Adrenal gland (tissue), 12 donors: Measurements from ENCODE around the gene CCR9. TPM values are rescaled to one million over a fixed set of nuclear protein-coding genes. Genes with fewer than 3 reads are reported as not detected.

Source experiments
- DNase-seq, 7 donors: peaks; one replicate each; pipeline ENCODE4 v3.0.0-alpha.2; 2019 to 2020
- H3K27ac ChIP-seq, 5 donors: fragments of 200-600 bp; sonication (generic) in 4 of 5; 1 replicate in 3 of 5; 2 replicates in 2 of 5; pipeline versions ENCODE4 v1.5.1 to v1.8.0; 2016 to 2020; ENCODE audit warnings: mild to moderate bottlenecking in 1 of 5
- H3K27me3 ChIP-seq: fragments of 200-600 bp; 2 replicates; pipeline ENCODE4 v1.8.0; 2021
- H3K36me3 ChIP-seq, 2 donors: fragments of 200-600 bp; replicated peaks in 1 of 2; 1 replicate in 1 of 2; 2 replicates in 1 of 2; pipeline versions ENCODE4 v1.5.1 to v1.8.0; 2018 to 2022
- H3K4me1 ChIP-seq, 2 donors: fragments of 200-600 bp; replicated peaks in 1 of 2; 1 replicate in 1 of 2; 2 replicates in 1 of 2; pipeline versions ENCODE4 v1.5.1 to v1.8.0; 2018 to 2021
- H3K4me3 ChIP-seq, 4 donors: fragments of 200-600 bp; sonication (generic) in 3 of 4; one replicate each; pipeline ENCODE4 v1.5.1; 2016 to 2018
- H3K9me3 ChIP-seq, 3 donors: fragments of 200-600 bp; sonication (generic) in 1 of 3; replicated peaks in 1 of 3; 1 replicate in 2 of 3; 2 replicates in 1 of 3; pipeline versions ENCODE4 v1.5.1 to v1.8.0; 2016 to 2021
- POLR2A ChIP-seq, 2 donors: fragments of 450-650 bp; IDR thresholded peaks; one replicate each; pipeline ENCODE4 v1.6.1; 2017; ENCODE audit warnings: antibody characterized with exemption in 2 of 2, mild to moderate bottlenecking in 2 of 2, moderate library complexity in 1 of 2
- WGBS, 4 donors: extraction: QIAGEN DNeasy Blood & Tissue Kit in 2 of 4; methylation state at CpG; one replicate each; pipeline versions ENCODE4 v1.1.5 to v1.1.7; 2013 to 2017; 5-methylcytosine and 5-hydroxymethylcytosine counted together
- intact Hi-C, 2 donors: fragments of 100-400 bp; cut with DNase I; formaldehyde crosslinking; loops; one replicate each; pipeline versions ENCODE4 v1.14.1 to v1.15.0; 2022 to 2023
- polyA plus RNA-seq, 3 donors: library from polyadenylated mRNA; stranded (reverse); fragments of 200-250 nt in 2 of 3; fragments of 350-450 nt in 1 of 3; fragmentation: Illumina TruSeq in 1 of 3; extraction: RNeasy Lipid Tissue Mini Kit (QIAGEN cat#74804) in 1 of 3; gene quantifications; one replicate each; pipeline ENCODE4 v1.2.3, GENCODE V29; 2013 to 2014
- total RNA-seq, 9 donors: library from RNA; depleted of rRNA in 4 of 9; stranded (reverse); fragments of >200 nt in 4 of 9; fragments of 120-200 nt in 1 of 9; fragmentation: NEBNext Ultra II Directional in 1 of 9; extraction: Animal tissue kit (Norgen Biotek cat#: 25700) in 1 of 9; gene quantifications; one replicate each; pipeline versions ENCODE4 v1.1.0 to v1.2.4, GENCODE V29; 2013 to 2023
- TF ChIP-seq, protein P1 (sequence below), 6 experiments: fragments of 450-650 bp in 4 of 6; fragments of 200-600 bp in 2 of 6; sonication (generic) in 1 of 6; IDR thresholded peaks; 1 replicate in 5 of 6; 2 replicates in 1 of 6; pipeline versions ENCODE4 v1.5.1 to v1.8.0; 2016 to 2021; ENCODE audit warnings: antibody characterized with exemption in 6 of 6, mild to moderate bottlenecking in 2 of 6, moderate library complexity in 1 of 6
- donor health status: healthy with polysubstance abuse.
- donor health status: Bipolar disorder and iron deficiency.
- donor health status: DM: yes; HTN: yes; CAD: no.
- donor health status: DM: no; HTN: no; CAD: no.
- donor health status: DM: no; HTN: no; CAD: no.
- donor health status: DM: yes; HTN: yes; CAD: no.

Gene CCR9
- total and polyA plus RNA-seq, 12 donors = 0.57 TPM; not detected in 11

DNA sequence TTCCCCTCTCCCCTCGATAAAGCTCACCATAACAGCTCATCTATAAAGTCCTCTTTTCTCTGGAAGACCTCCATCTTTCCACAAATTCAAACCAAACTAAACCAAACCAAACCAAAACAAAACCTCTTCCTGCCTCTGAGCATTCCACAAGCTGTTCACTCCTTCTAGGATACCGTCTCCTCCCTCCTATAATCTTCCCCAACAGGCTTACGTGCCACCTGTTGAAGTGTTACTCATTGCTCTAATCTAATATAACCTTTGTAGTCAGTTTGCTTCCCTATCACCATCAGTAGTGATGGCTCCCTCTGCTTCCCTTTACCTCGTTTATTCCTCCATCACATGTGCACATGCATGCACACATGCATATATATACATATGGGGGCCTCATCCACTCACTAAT is 12.7 kb upstream of the CCR9 start:
- Histone ChIP-seq H3K9me3 (no peaks in the 10 kb centered on the region), H3K36me3 (no peaks in the 10 kb centered on the region), H3K27ac (no peak overlapping the region), H3K4me1 (no peaks in the 10 kb centered on the region), H3K27me3 (no peaks in the 10 kb centered on the region), H3K4me3 (no peak overlapping the region)
- intact Hi-C loops = no loop called here
- TF ChIP-seq POLR2A (IDR thresholded peaks at IDR 0.05) = no peak
- TF ChIP-seq, protein P1, sequence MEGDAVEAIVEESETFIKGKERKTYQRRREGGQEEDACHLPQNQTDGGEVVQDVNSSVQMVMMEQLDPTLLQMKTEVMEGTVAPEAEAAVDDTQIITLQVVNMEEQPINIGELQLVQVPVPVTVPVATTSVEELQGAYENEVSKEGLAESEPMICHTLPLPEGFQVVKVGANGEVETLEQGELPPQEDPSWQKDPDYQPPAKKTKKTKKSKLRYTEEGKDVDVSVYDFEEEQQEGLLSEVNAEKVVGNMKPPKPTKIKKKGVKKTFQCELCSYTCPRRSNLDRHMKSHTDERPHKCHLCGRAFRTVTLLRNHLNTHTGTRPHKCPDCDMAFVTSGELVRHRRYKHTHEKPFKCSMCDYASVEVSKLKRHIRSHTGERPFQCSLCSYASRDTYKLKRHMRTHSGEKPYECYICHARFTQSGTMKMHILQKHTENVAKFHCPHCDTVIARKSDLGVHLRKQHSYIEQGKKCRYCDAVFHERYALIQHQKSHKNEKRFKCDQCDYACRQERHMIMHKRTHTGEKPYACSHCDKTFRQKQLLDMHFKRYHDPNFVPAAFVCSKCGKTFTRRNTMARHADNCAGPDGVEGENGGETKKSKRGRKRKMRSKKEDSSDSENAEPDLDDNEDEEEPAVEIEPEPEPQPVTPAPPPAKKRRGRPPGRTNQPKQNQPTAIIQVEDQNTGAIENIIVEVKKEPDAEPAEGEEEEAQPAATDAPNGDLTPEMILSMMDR (IDR thresholded peaks at IDR 0.05) = no peak
- 82 to 89% (median 85%) methylated on average over 4 of the region's 4 CpGs for WGBS, 4 donors
- DNase-seq = no peak

DNA sequence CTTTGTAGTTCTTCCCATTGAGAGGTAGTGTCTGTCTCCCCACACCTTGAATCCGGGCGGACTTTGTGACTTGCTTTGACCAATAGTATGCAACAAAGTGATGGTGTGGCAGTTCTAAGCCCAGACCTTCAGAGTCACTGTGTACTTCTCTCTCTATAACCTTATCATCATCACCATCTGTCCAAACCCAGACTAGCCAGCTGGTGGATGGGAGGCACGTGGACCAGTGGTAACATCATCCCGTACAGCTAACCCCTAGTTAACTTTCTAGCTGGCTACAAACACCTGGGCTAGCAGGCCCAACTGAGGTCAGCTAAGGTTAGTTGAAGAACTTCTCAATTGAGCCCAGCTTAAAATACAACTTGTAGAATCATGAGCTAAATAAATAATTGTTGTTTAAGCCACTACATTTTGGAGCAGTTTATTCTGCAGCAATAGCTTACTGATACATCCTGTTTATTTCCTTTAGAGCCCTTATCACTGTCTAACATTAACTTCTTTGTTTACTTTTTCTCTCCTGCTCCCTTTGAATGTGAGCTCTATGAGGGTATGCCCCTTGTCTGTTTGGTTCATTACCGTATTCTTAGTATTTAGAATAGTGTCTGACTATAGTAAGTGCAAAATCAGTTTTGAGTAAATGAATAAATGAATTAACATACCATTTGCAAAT is 11.5 kb upstream of the CCR9 start:
- Histone ChIP-seq H3K36me3 (no peaks in the 10 kb centered on the region), H3K9me3 (no peaks in the 10 kb centered on the region), H3K27ac (no peak overlapping the region), H3K4me1 (no peaks in the 10 kb centered on the region), H3K27me3 (no peaks in the 10 kb centered on the region), H3K4me3 (no peak overlapping the region)
- intact Hi-C loops = no loop called here
- WGBS, 4 donors = 81 to 97% (median 89%) methylated on average over 5 of the region's 5 CpGs
- TF ChIP-seq, protein P1 (IDR thresholded peaks at IDR 0.05) = no peak
- TF ChIP-seq POLR2A (IDR thresholded peaks at IDR 0.05) = no peak
- no peak for DNase-seq

DNA sequence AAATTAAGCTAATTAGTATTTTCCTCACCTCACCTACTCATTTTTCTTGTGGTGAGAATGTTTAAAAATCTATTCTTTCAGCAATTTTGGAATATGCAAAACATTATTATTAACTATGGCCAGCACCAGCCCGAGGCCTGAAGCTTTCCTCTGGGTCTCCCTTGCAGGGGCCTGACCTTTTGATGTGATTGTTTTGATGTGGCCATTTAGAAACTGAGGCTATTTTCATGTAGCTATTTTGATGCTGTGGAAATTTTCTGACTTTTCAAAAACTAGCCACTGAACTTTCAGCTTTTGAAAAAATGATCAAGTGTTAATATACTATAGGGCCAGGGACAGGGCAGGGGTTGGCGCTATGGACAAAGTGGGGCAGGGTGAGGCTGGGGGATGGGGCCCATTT is 8.2 kb upstream of the CCR9 start:
- DNase-seq = no peak
- Histone ChIP-seq H3K4me3 (no peak overlapping the region), H3K9me3 (no peaks in the 10 kb centered on the region), H3K27ac (no peak overlapping the region), H3K4me1 (no peaks in the 10 kb centered on the region), H3K36me3 (no peaks in the 10 kb centered on the region), H3K27me3 (no peaks in the 10 kb centered on the region)
- 69 to 93% (median 91%) methylated on average over 2 of the region's 2 CpGs for WGBS, 4 donors
- TF ChIP-seq, protein P1 (IDR thresholded peaks at IDR 0.05) = no peak
- TF ChIP-seq POLR2A (IDR thresholded peaks at IDR 0.05) = no peak
- intact Hi-C loops = no loop called here

DNA sequence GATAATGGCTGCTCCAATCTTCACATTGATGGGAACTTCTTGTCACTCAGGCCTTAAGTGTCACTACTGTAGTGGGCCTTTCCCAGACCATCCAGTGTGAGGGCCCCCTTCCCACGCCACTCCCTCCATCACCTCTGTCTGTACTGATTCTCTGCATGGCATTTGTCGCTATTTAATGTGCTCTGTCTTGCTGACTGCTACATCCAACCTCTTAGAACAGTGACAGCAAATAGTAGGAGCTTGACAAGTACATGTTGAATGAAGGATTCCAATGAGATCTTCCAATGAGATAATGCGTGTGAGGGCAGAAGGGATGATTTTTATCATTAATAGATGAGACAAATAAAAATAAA is 5.6 kb upstream of the CCR9 start:
- no peaks in the 10 kb centered on the region for H3K36me3 ChIP-seq
- no peak for TF ChIP-seq POLR2A (IDR thresholded peaks at IDR 0.05)
- TF ChIP-seq, protein P1 (IDR thresholded peaks at IDR 0.05) = no peak
- no peaks in the 10 kb centered on the region for H3K27me3 ChIP-seq
- H3K9me3 ChIP-seq = no peaks in the 10 kb centered on the region
- intact Hi-C loops = no loop called here
- no peak for DNase-seq
- H3K27ac ChIP-seq = no peak overlapping the region
- WGBS, 4 donors = 68 to 81% (median 76%) methylated on average over 3 of the region's 3 CpGs
- H3K4me3 ChIP-seq = no peak overlapping the region
- H3K4me1 ChIP-seq = no peaks in the 10 kb centered on the region
